Thymus (tissue), 11 donors: ENCODE measurements around the gene SLC25A12. TPM values are rescaled to one million over a fixed set of nuclear protein-coding genes. Genes with fewer than 3 reads are reported as not detected.
A peak's percentile ranks its signal among the peaks of the same experiment; 100 is the strongest.
"Not testable (repeated sequence)": the region's sequence is repeated elsewhere in the genome, so short reads cannot be mapped to it uniquely, and the experiment has no call there.

Experiments used
- DNase-seq, 9 donors: peaks; one replicate each; pipeline ENCODE4 v3.0.0-alpha.2; 2013; ENCODE audit warnings: low spot score in 9 of 9, low read depth in 6 of 9, missing footprints in 1 of 9
- H3K27ac ChIP-seq, 2 donors: one replicate each; pipeline ENCODE4 v1.5.1; 2013; ENCODE audit warnings: control low read depth in 1 of 2, low read depth in 1 of 2, low read length in 1 of 2, mild to moderate bottlenecking in 1 of 2, moderate library complexity in 1 of 2
- H3K27me3 ChIP-seq, 2 donors: one replicate each; pipeline ENCODE4 v1.5.1; 2013; ENCODE audit warnings: low read length in 1 of 2; ENCODE audit not compliant: control insufficient read depth in 2 of 2, insufficient read depth in 1 of 2
- H3K36me3 ChIP-seq, 2 donors: one replicate each; pipeline ENCODE4 v1.5.1; 2013; ENCODE audit warnings: low read length in 1 of 2, mild to moderate bottlenecking in 1 of 2, moderate library complexity in 1 of 2; ENCODE audit not compliant: control insufficient read depth in 2 of 2, insufficient read depth in 2 of 2
- H3K4me1 ChIP-seq, 2 donors: one replicate each; pipeline ENCODE4 v1.5.1; 2013; ENCODE audit warnings: low read length in 2 of 2; ENCODE audit not compliant: control insufficient read depth in 2 of 2, insufficient read depth in 2 of 2
- H3K4me3 ChIP-seq, 2 donors: one replicate each; pipeline ENCODE4 v1.5.1; 2013; ENCODE audit warnings: low read length in 2 of 2, control low read depth in 1 of 2, mild to moderate bottlenecking in 1 of 2
- H3K9me3 ChIP-seq, 2 donors: one replicate each; pipeline ENCODE4 v1.5.1; 2013; ENCODE audit warnings: low read length in 1 of 2, mild to moderate bottlenecking in 1 of 2; ENCODE audit not compliant: control insufficient read depth in 2 of 2, insufficient read depth in 1 of 2
- WGBS: extraction: QIAGEN DNeasy Blood & Tissue Kit; methylation state at CpG from one replicate; pipeline ENCODE4 v1.1.7; 2013; 5-methylcytosine and 5-hydroxymethylcytosine counted together
- polyA plus RNA-seq: library from polyadenylated mRNA; stranded (reverse); fragments of 200-250 nt; gene quantifications from one replicate; pipeline ENCODE4 v1.2.3, GENCODE V29; 2013
- total RNA-seq: library from RNA; stranded (reverse); fragments of 120-200 nt; gene quantifications from one replicate; pipeline ENCODE4 v1.2.4, GENCODE V29; 2013
- donor health status: healthy.

The SLC25A12 gene
- total and polyA plus RNA-seq, 2 donors: 21.3 to 26.9 TPM

- DNase-seq: no peak
- H3K36me3 ChIP-seq: peaks cover 4 to 10% of the 10 kb centered on the region in 2 donors
- WGBS: 96% methylated on average over 1 of the region's 1 CpG
- H3K4me3 ChIP-seq: no peak overlapping the region
- no peaks in the 10 kb centered on the region for H3K4me1 ChIP-seq
- H3K27ac ChIP-seq: no peak overlapping the region
- no peaks in the 10 kb centered on the region for H3K9me3 ChIP-seq
- H3K27me3 ChIP-seq: no peaks in the 10 kb centered on the region
These were observed 71.3 kb downstream of the SLC25A12 start for GRCh38 chr2:171822525-171823322.

DNA sequence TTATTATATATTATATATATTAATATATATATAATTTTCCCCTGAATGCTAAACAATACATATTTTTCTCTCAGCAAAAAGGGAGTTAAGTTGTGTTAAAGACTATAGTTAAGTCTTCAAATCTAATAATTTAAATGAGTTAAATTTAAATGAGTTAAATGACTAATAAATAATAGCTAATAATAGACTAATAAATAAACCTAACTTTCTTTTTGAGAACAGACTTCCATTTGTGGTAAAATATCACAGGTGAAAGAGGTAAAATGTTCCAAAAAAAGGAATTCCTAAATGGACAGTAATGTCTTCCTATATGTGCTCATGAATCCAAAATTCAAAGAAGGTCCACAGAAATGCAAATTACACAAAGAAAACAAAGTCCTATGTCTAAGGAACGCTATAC, 74.6 kb downstream of the SLC25A12 start:
- Histone ChIP-seq H3K9me3 (no peaks in the 10 kb centered on the region), H3K4me3 (no peak overlapping the region), H3K4me1 (no peaks in the 10 kb centered on the region), H3K27ac (no peak overlapping the region), H3K36me3 (peaks cover 0 to 7% of the 10 kb centered on the region in 2 donors), H3K27me3 (no peaks in the 10 kb centered on the region)
- WGBS: 99% methylated on average over 1 of the region's 1 CpG
- no peak for DNase-seq

- 95% methylated on average over 5 of the region's 5 CpGs for WGBS
These were observed 79.2 kb downstream of the SLC25A12 start for GRCh38 chr2:171814883-171815282.

GRCh38 chr2:171814174-171814573, 79.9 kb downstream of the SLC25A12 start:
- DNase-seq: no peak
- H3K4me1 ChIP-seq: no peaks in the 10 kb centered on the region
- H3K27ac ChIP-seq: no peak overlapping the region
- peaks cover 0 to 10% of the 10 kb centered on the region in 2 donors for H3K36me3 ChIP-seq
- H3K27me3 ChIP-seq: no peaks in the 10 kb centered on the region
- H3K4me3 ChIP-seq: no peak overlapping the region
- H3K9me3 ChIP-seq: no peaks in the 10 kb centered on the region
- 97% methylated on average over 6 of the region's 6 CpGs for WGBS

More at GRCh38 chr2:171814883-171815282, 79.2 kb downstream of the SLC25A12 start:
- no peak for DNase-seq
- H3K9me3 ChIP-seq: no peaks in the 10 kb centered on the region
- H3K4me3 ChIP-seq: no peak overlapping the region
- no peaks in the 10 kb centered on the region for H3K4me1 ChIP-seq
- H3K27me3 ChIP-seq: no peaks in the 10 kb centered on the region
- H3K36me3 ChIP-seq: peaks cover 0 to 7% of the 10 kb centered on the region in 2 donors
- H3K27ac ChIP-seq: no peak overlapping the region

- H3K36me3 ChIP-seq: peaks cover 0 to 10% of the 10 kb centered on the region in 2 donors
- no peak overlapping the region for H3K4me3 ChIP-seq
- no peaks in the 10 kb centered on the region for H3K27me3 ChIP-seq
- no peak for DNase-seq
- no peaks in the 10 kb centered on the region for H3K9me3 ChIP-seq
- H3K27ac ChIP-seq: no peak overlapping the region
- WGBS: 98% methylated on average over 5 of the region's 5 CpGs
- H3K4me1 ChIP-seq: no peaks in the 10 kb centered on the region
These were observed 80.3 kb downstream of the SLC25A12 start for GRCh38 chr2:171813729-171814128.

DNA sequence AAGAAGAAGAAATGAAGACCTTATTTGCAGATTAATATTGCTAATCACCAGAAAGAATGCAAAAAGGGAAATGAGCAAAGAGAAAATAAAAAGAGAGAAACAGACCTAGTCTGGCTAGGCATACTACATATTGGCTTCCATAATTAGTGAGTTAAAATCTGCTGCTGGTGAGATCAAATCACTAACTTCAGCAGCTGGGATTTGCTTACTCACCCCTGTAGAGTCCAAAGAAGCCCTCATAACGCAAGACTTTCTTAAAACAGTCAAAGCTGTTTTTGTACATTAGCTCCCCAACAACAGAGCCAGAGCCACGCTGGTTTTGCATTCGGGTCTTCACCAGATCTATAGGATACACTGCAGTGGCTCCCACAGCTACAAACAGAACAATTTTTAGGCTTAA, 80.9 kb downstream of the SLC25A12 start:
- no peaks in the 10 kb centered on the region for H3K27me3 ChIP-seq
- WGBS: over 99% methylated on average over 3 of the region's 3 CpGs
- no peak overlapping the region for H3K27ac ChIP-seq
- H3K36me3 ChIP-seq: peaks cover 0 to 10% of the 10 kb centered on the region in 2 donors
- H3K4me3 ChIP-seq: no peak overlapping the region
- no peaks in the 10 kb centered on the region for H3K9me3 ChIP-seq
- DNase-seq: no peak
- H3K4me1 ChIP-seq: no peaks in the 10 kb centered on the region

- H3K27me3 ChIP-seq: no peaks in the 10 kb centered on the region
- H3K4me3 ChIP-seq: no peak overlapping the region
- no peaks in the 10 kb centered on the region for H3K4me1 ChIP-seq
- WGBS: 77% methylated on average over 4 of the region's 4 CpGs
- no peaks in the 10 kb centered on the region for H3K9me3 ChIP-seq
- H3K27ac ChIP-seq: no peak overlapping the region
- H3K36me3 ChIP-seq: peaks cover 0 to 13% of the 10 kb centered on the region in 2 donors
- peak in 3 of 9 donors; percentile 5 to 44 (median 16) for DNase-seq
These were observed 82.8 kb downstream of the SLC25A12 start for GRCh38 chr2:171811245-171811628.

GRCh38 chr2:171810422-171811244, 83.4 kb downstream of the SLC25A12 start:
- no peak for DNase-seq
- 96% methylated on average over 5 of the region's 5 CpGs for WGBS

GRCh38 chr2:171808885-171809284, 85.2 kb downstream of the SLC25A12 start:
- not testable (repeated sequence) for H3K9me3 ChIP-seq, H3K4me1 ChIP-seq, H3K4me3 ChIP-seq, DNase-seq, H3K27me3 ChIP-seq, H3K27ac ChIP-seq
- peaks cover 0 to 12% of the 10 kb centered on the region in 2 donors for H3K36me3 ChIP-seq

More at GRCh38 chr2:171810422-171811244, 83.4 kb downstream of the SLC25A12 start:
- Histone ChIP-seq H3K36me3 (peaks cover 0 to 13% of the 10 kb centered on the region in 2 donors), H3K4me3 (no peak overlapping the region), H3K27me3 (no peaks in the 10 kb centered on the region), H3K27ac (no peak overlapping the region), H3K9me3 (no peaks in the 10 kb centered on the region), H3K4me1 (no peaks in the 10 kb centered on the region)
